DND-41 (cell line): ENCODE results near the gene NPIPA7.
"Not testable (repeated sequence)": the region's sequence is repeated elsewhere in the genome, so short reads cannot be mapped to it uniquely, and the experiment has no call there.

Source experiments
- CTCF ChIP-seq: IDR thresholded peaks from 2 replicates; pipeline ENCODE4 v1.5.1; 2012; ENCODE audit warnings: borderline replicate concordance, low read length, moderate library complexity, mild to moderate bottlenecking; ENCODE audit not compliant: poor library complexity, severe bottlenecking; ENCODE audit errors: extremely low read depth
- EZH2 ChIP-seq: IDR thresholded peaks from 3 replicates; pipeline ENCODE4 v1.6.1; 2012; ENCODE audit warnings: borderline replicate concordance, low read depth, mild to moderate bottlenecking, moderate library complexity, low read length, inconsistent platforms; ENCODE audit not compliant: severe bottlenecking

- not testable (repeated sequence) for TF ChIP-seq CTCF, EZH2
These were observed 46.2 kb downstream of the NPIPA7 start for GRCh38 chr16:16425146-16425545.
